ENCODE data around the gene MTFMT.
A peak's percentile ranks its signal among the peaks of the same experiment; 100 is the strongest.
"Not testable (repeated sequence)": the region's sequence is repeated elsewhere in the genome, so short reads cannot be mapped to it uniquely, and the experiment has no call there.

The MTFMT gene

GRCh38 chr15:65059931-65060596 is 30.6 kb upstream of the MTFMT start:
- no peak for DNase-seq

- no peak for DNase-seq
These were observed 29.9 kb upstream of the MTFMT start for GRCh38 chr15:65059369-65059750.

GRCh38 chr15:65058394-65059368 is 29.2 kb upstream of the MTFMT start:
- DNase-seq, result no peak

GRCh38 chr15:65057549-65057940 is 28.1 kb upstream of the MTFMT start:
- DNase-seq, result no peak

GRCh38 chr15:65056868-65057548 is 27.6 kb upstream of the MTFMT start:
- no peak for DNase-seq

GRCh38 chr15:65056106-65056505 is 26.7 kb upstream of the MTFMT start:
- no peak for DNase-seq

- DNase-seq, result no peak
These were observed 25.9 kb upstream of the MTFMT start for GRCh38 chr15:65055201-65055870.

- DNase-seq, result peak; percentile 53
These were observed 25.1 kb upstream of the MTFMT start for GRCh38 chr15:65054333-65055200.

GRCh38 chr15:65052956-65053355 is 23.5 kb upstream of the MTFMT start:
- DNase-seq, result no peak

- no peak for DNase-seq
These were observed 21.8 kb upstream of the MTFMT start for GRCh38 chr15:65051266-65051665.

- DNase-seq, result no peak
These were observed 20.8 kb upstream of the MTFMT start for GRCh38 chr15:65050270-65050669.

- DNase-seq, result peak; percentile 90
These were observed 20.0 kb upstream of the MTFMT start for GRCh38 chr15:65049418-65049840.

- DNase-seq, result no peak
These were observed 18.8 kb upstream of the MTFMT start for GRCh38 chr15:65048241-65048640.

- DNase-seq, result no peak
These were observed 15.5 kb upstream of the MTFMT start, which contains the start of gene SLC51B for GRCh38 chr15:65044724-65045481. SLC51B (plus strand) TSS chr15:65045387; CDS start chr15:65050005, 4,618 bp downstream.

- not testable (repeated sequence) for DNase-seq
These were observed 14.8 kb upstream of the MTFMT start for GRCh38 chr15:65044218-65044617.

GRCh38 chr15:65042776-65043327 is 13.4 kb upstream of the MTFMT start:
- no peak for DNase-seq

- no peak for DNase-seq
These were observed 12.3 kb upstream of the MTFMT start for GRCh38 chr15:65041787-65042186.

GRCh38 chr15:65040461-65040860 is 11.0 kb upstream of the MTFMT start:
- no peak for DNase-seq

- DNase-seq, result no peak
These were observed 9.4 kb upstream of the MTFMT start for GRCh38 chr15:65038836-65039235.

GRCh38 chr15:65038428-65038827 is 9.0 kb upstream of the MTFMT start:
- DNase-seq, result no peak

GRCh38 chr15:65037309-65037708 is 7.9 kb upstream of the MTFMT start:
- DNase-seq, result no peak

All from CD4-positive, alpha-beta T cell treated with Interleukin-17A for 1 hour (primary cell).